Activated T-helper 2 cell treated with anti-CD3 and anti-CD28 coated beads, Interferon-gamma antibody, Interleukin-2, Interleukin-4, amounts not matched to agents 10 μg/mL and 5 μg/mL and 100 μg/mL, durations not matched to agents 14 hours and 24 hours and 36 hours (primary cell): ENCODE data around the gene SPDYC. TPM values are rescaled to one million over a fixed set of nuclear protein-coding genes. Genes with fewer than 3 reads are reported as not detected.

Experiments used
- DNase-seq: peaks from one replicate; pipeline ENCODE4 v3.0.0; 2021; ENCODE audit warnings: low spot score
- H3K27ac Mint-ChIP-seq: one replicate; pipeline ENCODE4 v1.8.0; 2021; ENCODE audit warnings: mixed read lengths
- H3K27me3 Mint-ChIP-seq: one replicate; pipeline ENCODE4 v1.8.0; 2021; ENCODE audit warnings: low read depth, mixed read lengths
- H3K36me3 Mint-ChIP-seq: one replicate; pipeline ENCODE4 v1.8.0; 2021; ENCODE audit warnings: low read depth, mixed read lengths
- H3K4me1 Mint-ChIP-seq: one replicate; pipeline ENCODE4 v1.8.0; 2021; ENCODE audit warnings: low read depth, mixed read lengths
- H3K4me3 Mint-ChIP-seq: one replicate; pipeline ENCODE4 v1.8.0; 2021; ENCODE audit warnings: low read depth, mild to moderate bottlenecking, moderate library complexity, mixed read lengths
- H3K9me3 Mint-ChIP-seq: one replicate; pipeline ENCODE4 v1.8.0; 2021; ENCODE audit warnings: mixed read lengths
- intact Hi-C: fragments of 100-400 bp; cut with micrococcal nuclease; formaldehyde crosslinking; loops from one replicate; pipeline ENCODE4 v1.15.1; 2023
- total RNA-seq: library from RNA; stranded (reverse); gene quantifications from 2 replicates; pipeline ENCODE4 v1.2.3, GENCODE V29; 2022

The SPDYC gene
- total RNA-seq, 1 donor from 2014 or later = not detected

DNA sequence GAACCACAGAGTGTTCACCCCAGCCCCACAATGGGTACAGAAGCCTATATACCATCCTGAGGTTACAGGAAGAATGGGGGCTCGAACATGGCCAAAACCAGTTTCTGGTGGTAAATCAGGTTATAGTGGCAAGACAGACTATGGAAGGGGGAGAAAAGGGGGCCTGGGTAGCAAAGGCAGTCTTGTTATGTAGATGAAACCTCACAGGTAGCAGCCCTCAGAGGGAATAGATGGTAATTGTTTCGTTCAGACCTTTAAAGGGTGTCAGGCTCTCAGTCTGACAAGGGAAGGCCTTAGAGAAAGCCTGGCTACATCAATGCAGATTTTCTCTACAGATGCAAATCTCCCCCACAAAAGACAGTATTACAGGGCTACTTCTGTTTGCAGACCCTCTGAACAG, 15.1 kb downstream of the SPDYC start:
- Mint-ChIP-seq H3K36me3 (peaks cover 41% of the 10 kb centered on the region), H3K9me3 (no peaks in the 10 kb centered on the region), H3K4me3 (no peak overlapping the region), H3K27ac (no peak overlapping the region), H3K4me1 (peaks cover 12% of the 10 kb centered on the region), H3K27me3 (peaks cover 2% of the 10 kb centered on the region)
- DNase-seq = no peak
- intact Hi-C loops = no loop called here

DNA sequence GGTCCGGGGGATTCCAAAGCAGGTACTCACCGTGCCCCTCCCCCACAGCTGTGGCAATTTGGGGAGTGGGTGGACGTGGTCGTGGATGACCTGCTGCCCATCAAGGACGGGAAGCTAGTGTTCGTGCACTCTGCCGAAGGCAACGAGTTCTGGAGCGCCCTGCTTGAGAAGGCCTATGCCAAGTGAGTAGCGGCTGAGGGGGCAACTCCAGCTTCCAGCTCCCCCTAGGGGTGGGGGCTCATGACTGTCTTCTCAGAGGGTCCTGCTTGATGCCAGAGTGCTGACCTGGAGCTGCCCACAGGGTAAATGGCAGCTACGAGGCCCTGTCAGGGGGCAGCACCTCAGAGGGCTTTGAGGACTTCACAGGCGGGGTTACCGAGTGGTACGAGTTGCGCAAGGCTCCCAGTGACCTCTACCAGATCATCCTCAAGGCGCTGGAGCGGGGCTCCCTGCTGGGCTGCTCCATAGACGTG, 15.9 kb downstream of the SPDYC start:
- Mint-ChIP-seq H3K36me3 (peaks cover 48% of the 10 kb centered on the region), H3K4me3 (no peak overlapping the region), H3K27ac (no peak overlapping the region), H3K4me1 (peaks cover 12% of the 10 kb centered on the region), H3K27me3 (no peaks in the 10 kb centered on the region), H3K9me3 (no peaks in the 10 kb centered on the region)
- intact Hi-C loops = no loop called here
- no peak for DNase-seq

DNA sequence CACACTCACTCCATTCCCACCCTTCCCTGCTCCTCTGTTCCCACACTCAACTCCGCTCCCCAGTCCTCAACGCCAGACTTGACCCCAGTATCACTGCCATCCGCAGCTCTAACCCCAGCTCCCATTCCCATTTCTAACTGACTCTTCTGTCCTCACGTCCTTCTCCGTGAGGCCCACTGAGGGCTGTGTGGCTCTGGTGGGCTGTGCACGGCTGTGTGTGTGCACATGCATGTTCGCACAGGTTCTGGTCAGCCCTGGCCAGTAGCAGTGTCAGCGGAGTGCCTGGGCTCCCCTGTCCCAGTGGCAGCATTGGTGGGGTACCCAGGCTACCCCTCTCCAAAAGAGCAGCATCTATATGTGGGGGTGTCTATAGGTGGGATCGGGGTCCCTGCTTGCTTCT, 16.7 kb downstream of the SPDYC start:
- Mint-ChIP-seq H3K9me3 (no peaks in the 10 kb centered on the region), H3K4me3 (no peak overlapping the region), H3K27ac (no peak overlapping the region), H3K36me3 (peaks cover 48% of the 10 kb centered on the region), H3K27me3 (no peaks in the 10 kb centered on the region), H3K4me1 (peaks cover 12% of the 10 kb centered on the region)
- intact Hi-C loops = no loop called here
- DNase-seq = no peak

DNA sequence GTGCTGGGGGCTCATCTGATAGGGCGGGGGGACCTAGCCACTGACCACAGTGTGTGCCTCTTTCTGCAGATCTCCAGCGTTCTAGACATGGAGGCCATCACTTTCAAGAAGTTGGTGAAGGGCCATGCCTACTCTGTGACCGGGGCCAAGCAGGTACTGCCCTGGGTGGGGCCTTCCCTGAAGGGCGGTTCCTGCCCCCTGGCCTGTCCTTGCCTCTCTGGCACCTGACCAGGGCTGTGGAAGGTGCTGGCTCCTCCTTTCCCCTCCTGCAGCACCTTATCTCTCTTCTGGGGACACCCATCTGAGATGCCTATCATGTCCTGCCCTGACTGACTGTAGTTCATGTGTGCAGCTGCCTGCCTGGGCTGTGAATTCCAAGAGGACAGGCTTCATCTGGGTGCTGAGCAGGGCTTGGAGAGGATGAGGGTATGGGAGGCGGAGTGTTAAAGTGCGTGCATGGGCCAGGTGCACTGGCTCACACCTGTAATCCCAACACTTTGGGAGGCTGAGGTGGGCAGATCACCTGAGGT, 17.2 kb downstream of the SPDYC start:
- H3K27ac Mint-ChIP-seq = no peak overlapping the region
- DNase-seq = no peak
- H3K4me3 Mint-ChIP-seq = no peak overlapping the region
- H3K4me1 Mint-ChIP-seq = peaks cover 12% of the 10 kb centered on the region
- H3K36me3 Mint-ChIP-seq = peaks cover 48% of the 10 kb centered on the region
- intact Hi-C loops = no loop called here
- H3K9me3 Mint-ChIP-seq = no peaks in the 10 kb centered on the region
- H3K27me3 Mint-ChIP-seq = no peaks in the 10 kb centered on the region

DNA sequence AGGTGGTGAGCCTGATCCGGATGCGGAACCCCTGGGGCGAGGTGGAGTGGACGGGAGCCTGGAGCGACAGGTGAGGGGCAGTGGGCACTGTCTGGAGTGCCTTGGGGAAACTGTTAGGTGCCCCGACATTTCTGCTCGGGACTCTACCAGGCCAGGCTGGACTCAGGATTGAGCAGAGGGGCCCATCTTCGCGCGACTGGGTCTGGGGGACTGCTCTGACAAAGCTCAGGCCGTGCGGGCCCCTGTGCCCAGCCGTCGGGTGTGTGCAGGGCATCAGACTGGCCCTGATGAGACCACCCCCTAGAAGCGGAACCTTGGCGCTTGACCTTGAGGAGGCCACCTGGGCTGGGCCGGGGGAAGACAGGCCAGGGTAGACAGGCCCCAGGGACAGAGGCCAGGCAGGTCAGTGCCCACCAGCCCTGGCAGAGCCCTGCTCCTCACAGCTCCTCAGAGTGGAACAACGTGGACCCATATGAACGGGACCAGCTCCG, 18.0 kb downstream of the SPDYC start:
- no peaks in the 10 kb centered on the region for H3K27me3 Mint-ChIP-seq
- peaks cover 8% of the 10 kb centered on the region for H3K4me1 Mint-ChIP-seq
- H3K36me3 Mint-ChIP-seq = peaks cover 48% of the 10 kb centered on the region
- intact Hi-C loops = no loop called here
- no peaks in the 10 kb centered on the region for H3K9me3 Mint-ChIP-seq
- no peak overlapping the region for H3K4me3 Mint-ChIP-seq
- DNase-seq = no peak
- no peak overlapping the region for H3K27ac Mint-ChIP-seq

DNA sequence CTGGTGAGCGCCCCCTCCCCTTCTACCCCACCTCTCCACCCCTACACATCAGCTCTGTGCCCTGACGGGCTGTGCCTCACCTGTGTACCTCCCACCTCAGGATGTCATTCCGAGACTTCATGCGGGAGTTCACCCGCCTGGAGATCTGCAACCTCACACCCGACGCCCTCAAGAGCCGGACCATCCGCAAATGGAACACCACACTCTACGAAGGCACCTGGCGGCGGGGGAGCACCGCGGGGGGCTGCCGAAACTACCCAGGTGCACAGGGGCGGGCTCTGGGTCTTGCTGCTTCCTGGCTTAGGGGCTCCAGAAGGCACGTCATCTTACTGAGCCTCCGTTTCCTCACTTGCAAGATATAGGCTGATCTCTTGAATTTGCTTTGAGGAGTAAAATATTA, 18.5 kb downstream of the SPDYC start:
- Mint-ChIP-seq H3K36me3 (peaks cover 51% of the 10 kb centered on the region), H3K4me3 (no peak overlapping the region), H3K27ac (no peak overlapping the region), H3K27me3 (no peaks in the 10 kb centered on the region), H3K4me1 (peaks cover 5% of the 10 kb centered on the region), H3K9me3 (no peaks in the 10 kb centered on the region)
- intact Hi-C loops = no loop called here
- no peak for DNase-seq

DNA sequence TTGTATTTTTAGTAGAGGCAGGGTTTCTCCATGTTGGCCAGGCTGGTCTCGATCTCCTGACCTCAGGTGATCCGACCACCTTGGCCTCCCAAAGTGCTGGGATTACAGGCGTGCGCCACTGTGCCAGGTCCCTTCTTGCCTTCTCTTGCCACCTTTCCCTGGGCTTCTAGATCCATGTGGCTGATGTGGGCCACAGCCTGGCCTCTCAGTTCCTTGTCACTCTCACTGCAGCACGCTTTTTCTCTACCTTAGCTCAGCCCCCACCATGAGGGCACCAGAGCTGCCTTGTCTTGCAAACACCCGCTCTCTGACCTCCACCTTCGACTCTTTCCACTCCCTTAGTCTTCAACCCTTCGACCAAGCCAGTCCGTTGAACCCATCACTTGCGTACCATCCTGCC, 19.2 kb downstream of the SPDYC start:
- H3K4me3 Mint-ChIP-seq = no peak overlapping the region
- DNase-seq = no peak
- no peaks in the 10 kb centered on the region for H3K9me3 Mint-ChIP-seq
- no peaks in the 10 kb centered on the region for H3K4me1 Mint-ChIP-seq
- H3K27ac Mint-ChIP-seq = no peak overlapping the region
- peaks cover 49% of the 10 kb centered on the region for H3K36me3 Mint-ChIP-seq
- H3K27me3 Mint-ChIP-seq = no peaks in the 10 kb centered on the region
- intact Hi-C loops = no loop called here

DNA sequence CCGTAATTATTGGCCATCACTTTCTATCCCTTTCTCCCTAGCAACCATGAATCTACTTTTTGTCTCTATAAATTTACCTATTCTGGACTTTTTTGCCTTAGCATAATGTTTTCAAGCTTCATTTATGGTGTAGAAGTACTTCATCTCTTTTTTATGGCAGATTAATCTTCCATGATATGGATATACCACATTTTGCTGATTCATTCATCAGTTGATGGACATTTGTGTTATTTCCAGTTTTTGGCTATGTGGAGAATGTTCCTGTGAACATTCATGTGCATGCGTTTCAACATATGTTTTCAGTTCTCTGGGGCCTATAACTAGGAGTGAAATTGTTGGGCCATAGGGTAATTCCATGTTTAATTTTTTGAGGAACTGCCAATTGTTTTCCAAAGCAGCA, 24.5 kb downstream of the SPDYC start:
- Mint-ChIP-seq H3K27me3 (no peaks in the 10 kb centered on the region), H3K4me1 (no peaks in the 10 kb centered on the region), H3K27ac (no peak overlapping the region), H3K36me3 (peaks cover 47% of the 10 kb centered on the region), H3K9me3 (no peaks in the 10 kb centered on the region), H3K4me3 (no peak overlapping the region)
- intact Hi-C loops = no loop called here
- no peak for DNase-seq

DNA sequence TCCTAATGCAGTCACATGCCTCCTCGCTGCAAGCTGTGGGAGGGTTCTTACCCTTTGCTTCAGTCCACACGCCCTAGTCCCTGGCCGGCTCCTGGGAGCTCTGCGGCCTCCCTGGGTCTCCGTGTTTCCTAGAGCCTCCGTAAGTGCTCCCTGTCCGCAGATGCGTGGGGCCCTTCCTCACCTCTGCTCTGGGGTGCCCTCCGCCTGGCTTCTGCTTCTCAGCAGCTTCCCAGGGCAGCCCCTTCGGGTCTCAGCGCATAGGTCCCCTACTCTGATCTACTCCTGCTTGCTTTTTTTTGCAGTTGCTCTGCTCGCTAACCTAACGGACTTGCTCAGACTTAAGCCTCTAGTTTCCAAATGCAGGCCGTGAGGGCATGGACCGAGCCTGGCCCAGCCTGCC, 34.1 kb downstream of the SPDYC start:
- Mint-ChIP-seq H3K27me3 (no peaks in the 10 kb centered on the region), H3K4me1 (peaks cover 2% of the 10 kb centered on the region), H3K4me3 (no peak overlapping the region), H3K27ac (no peak overlapping the region), H3K36me3 (peaks cover 27% of the 10 kb centered on the region), H3K9me3 (no peaks in the 10 kb centered on the region)
- no peak for DNase-seq
- intact Hi-C loops = no loop called here

DNA sequence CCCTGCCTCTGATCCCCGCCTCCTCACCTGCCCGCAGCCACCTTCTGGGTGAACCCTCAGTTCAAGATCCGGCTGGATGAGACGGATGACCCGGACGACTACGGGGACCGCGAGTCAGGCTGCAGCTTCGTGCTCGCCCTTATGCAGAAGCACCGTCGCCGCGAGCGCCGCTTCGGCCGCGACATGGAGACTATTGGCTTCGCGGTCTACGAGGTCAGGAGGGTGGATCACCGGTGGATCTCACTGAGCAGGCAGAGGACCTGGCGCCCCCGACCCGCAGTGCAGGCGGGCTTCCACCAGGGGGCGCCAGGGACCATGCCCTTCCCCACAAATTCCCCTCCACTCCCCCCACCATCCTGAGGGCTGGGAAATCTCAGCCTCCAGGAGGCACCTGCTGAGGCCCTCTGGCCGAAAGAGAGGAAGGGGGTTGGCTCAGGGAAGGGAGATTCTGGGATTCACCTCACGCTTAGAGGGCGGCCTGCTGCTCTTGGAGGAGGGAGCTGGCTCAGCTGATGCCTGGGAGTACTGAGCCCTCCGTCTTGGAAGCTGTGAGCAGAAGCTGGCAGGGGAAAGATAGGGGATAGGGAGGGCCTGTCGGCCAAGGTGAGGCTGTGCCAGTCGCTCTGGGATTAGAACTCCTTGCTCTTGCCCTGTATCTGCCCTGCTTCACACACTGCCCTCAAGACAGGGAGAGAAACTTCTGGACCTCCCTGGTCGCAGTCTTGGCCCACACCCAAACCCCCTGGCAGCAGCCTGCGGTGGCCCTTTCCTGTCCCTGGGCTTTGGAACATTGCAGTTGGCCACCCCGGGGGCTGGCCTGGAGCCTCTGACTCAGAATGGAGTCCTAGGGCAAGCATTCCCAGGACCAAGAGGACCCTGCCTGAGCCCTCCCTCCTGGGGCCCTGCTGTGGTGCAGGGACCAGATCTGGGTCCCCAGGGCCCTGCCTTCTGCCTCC, 34.9 kb downstream of the SPDYC start:
- peaks cover 4% of the 10 kb centered on the region for H3K4me1 Mint-ChIP-seq
- H3K9me3 Mint-ChIP-seq = no peaks in the 10 kb centered on the region
- intact Hi-C loops = no loop called here
- DNase-seq = no peak
- peaks cover 26% of the 10 kb centered on the region for H3K36me3 Mint-ChIP-seq
- no peaks in the 10 kb centered on the region for H3K27me3 Mint-ChIP-seq
- no peak overlapping the region for H3K27ac Mint-ChIP-seq
- no peak overlapping the region for H3K4me3 Mint-ChIP-seq

DNA sequence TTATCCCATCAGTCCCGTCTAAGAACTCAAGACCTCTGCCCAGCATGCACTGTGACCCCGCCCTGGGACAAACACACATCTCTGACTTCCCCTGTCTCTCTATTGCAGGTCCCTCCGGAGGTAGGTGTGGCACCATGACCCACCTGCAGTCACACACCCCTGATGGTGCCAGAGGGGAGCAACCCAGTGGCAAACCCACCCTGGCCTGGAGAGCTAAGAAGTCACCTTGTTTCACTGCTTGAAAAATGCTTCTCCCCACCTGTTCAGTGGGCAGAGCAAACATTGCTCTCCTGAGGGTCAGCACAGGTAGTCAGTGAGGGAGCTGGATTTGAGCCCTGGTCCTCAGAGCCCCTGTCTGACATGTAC, 35.6 kb downstream of the SPDYC start:
- Mint-ChIP-seq H3K27ac (no peak overlapping the region), H3K27me3 (no peaks in the 10 kb centered on the region), H3K36me3 (peaks cover 25% of the 10 kb centered on the region), H3K4me3 (no peak overlapping the region), H3K9me3 (no peaks in the 10 kb centered on the region), H3K4me1 (peaks cover 4% of the 10 kb centered on the region)
- intact Hi-C loops = no loop called here
- no peak for DNase-seq

DNA sequence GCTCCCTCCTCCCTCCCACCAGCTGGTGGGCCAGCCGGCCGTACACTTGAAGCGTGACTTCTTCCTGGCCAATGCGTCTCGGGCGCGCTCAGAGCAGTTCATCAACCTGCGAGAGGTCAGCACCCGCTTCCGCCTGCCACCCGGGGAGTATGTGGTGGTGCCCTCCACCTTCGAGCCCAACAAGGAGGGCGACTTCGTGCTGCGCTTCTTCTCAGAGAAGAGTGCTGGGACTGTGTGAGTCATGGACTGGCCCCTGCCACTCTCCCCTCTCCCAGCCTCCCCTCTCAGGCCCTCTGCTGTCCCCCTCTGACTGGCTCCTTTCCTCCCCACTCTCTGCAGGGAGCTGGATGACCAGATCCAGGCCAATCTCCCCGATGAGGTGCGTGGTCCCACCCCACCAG, 36.4 kb downstream of the SPDYC start:
- Mint-ChIP-seq H3K9me3 (no peaks in the 10 kb centered on the region), H3K4me1 (peaks cover 4% of the 10 kb centered on the region), H3K4me3 (no peak overlapping the region), H3K36me3 (peaks cover 22% of the 10 kb centered on the region), H3K27me3 (no peaks in the 10 kb centered on the region), H3K27ac (no peak overlapping the region)
- DNase-seq = no peak
- intact Hi-C loops = no loop called here

DNA sequence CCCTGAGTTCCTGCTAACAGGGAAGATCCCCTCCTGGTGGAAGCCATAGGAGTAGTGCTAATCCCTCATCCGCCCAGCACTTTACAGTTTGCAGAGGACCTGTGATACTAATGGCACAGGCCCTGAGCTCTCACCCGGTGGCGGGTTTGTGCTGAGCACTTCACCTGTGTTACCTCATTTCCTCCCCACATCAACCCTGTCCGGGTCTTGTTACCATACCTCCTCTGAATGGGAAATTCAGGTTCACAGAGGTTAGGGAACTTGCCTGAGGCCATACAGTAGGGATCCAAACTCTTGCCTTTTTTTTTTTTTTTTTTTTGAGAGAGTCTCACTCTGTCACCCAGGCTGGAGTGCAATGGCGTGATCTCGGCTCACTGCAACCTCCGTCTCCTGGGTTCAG, 36.9 kb downstream of the SPDYC start:
- DNase-seq = no peak
- Mint-ChIP-seq H3K4me3 (no peak overlapping the region), H3K9me3 (no peaks in the 10 kb centered on the region), H3K27ac (no peak overlapping the region), H3K27me3 (no peaks in the 10 kb centered on the region), H3K4me1 (peaks cover 4% of the 10 kb centered on the region), H3K36me3 (peaks cover 22% of the 10 kb centered on the region)
- intact Hi-C loops = no loop called here
